GM15510 (cell line): ENCODE data around the gene EMILIN1.

Source experiments
- POLR2A ChIP-seq: IDR thresholded peaks from 3 replicates; pipeline ENCODE4 v1.6.1; 2011; ENCODE audit warnings: borderline replicate concordance; ENCODE audit not compliant: insufficient read length; ENCODE audit errors: extremely low read depth

The EMILIN1 gene

GRCh38 chr2:27082773-27083409, 4.5 kb downstream of the EMILIN1 start:
- TF ChIP-seq POLR2A: no peak

DNA sequence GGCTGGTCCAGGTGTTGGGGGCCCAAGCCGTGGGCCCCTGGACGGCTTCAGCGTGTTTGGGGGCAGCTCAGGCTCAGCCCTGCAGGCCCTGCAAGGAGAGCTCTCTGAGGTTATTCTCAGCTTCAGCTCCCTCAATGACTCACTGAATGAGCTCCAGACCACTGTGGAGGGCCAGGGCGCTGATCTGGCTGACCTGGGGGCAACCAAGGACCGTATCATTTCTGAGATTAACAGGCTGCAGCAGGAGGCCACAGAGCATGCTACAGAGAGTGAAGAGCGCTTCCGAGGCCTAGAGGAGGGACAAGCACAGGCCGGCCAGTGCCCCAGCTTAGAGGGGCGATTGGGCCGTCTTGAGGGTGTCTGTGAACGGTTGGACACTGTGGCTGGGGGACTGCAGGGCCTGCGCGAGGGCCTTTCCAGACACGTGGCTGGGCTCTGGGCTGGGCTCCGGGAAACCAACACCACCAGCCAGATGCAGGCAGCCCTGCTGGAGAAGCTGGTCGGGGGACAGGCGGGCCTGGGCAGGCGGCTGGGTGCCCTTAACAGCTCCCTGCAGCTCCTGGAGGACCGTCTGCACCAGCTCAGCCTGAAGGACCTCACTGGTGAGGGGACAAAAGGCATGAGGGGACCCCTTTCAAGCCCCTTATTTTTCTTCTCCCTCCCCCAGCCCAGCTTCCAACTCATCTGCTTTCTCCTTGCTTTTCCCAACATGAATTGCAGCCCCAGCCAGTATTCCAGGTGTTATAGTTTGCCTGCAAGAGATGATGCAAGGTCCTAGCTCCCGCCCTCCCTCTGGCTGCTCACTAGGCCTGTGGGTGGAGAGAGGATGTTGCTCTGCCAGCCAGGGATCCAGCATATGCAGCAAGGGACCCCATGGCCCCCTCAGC, 5.2 kb downstream of the EMILIN1 start:
- TF ChIP-seq POLR2A: no peak

DNA sequence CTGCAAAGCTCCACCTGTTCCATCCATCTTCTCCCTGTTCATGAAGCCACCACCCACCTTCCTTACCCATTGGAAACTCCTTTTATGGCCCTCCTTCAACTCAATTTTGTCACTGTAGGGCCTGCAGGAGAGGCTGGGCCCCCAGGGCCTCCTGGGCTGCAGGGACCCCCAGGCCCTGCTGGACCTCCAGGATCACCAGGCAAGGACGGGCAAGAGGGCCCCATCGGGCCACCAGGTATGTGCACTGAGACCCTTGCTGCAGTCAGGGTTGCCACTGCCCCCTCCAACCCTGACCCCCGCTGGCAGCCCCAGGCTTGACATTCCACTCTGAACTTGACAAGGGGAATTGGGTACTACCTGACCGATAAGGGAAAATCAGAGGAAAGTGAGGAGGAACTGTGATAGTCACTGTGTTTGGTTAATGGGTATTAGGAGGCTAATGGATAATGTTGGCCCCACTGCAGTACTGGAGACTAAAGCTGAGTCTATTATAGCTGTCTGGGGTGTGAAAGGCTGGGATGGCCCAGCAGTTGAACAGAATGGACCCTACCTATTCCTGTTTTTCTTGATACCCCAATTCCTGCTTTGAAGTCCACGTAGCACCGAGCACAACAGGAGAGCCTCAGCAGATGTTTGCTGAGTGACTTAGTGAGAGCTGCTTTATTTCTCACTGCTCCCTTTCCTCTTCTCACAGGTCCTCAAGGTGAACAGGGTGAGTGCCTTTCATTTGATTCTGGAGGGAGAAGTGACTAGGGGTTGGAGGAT, 6.1 kb downstream of the EMILIN1 start:
- no peak for TF ChIP-seq POLR2A

DNA sequence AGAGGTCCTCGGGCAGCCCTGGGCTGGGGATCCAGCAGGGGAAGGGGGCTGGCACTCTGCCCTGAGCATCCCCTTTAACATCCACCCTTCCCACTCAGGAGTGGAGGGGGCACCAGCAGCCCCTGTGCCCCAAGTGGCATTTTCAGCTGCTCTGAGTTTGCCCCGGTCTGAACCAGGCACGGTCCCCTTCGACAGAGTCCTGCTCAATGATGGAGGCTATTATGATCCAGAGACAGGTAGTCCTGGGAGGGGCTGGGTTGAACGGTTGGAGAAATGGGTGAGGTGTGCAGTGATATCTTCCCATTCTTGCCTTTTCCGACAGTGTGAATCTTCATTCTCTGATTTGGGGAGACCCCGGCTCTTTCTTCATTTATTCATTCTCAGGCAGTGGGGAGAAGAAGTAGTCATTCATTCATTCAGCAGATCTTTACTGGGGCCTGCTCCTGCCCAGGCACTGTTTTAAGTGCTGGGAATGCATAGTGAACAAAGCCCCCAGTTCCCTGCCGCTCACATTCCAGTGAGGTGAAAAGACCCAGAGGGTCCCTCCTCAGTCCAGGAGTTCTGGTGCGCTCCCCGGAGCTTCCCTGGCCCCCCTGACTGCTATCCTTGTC, 6.8 kb downstream of the EMILIN1 start:
- no peak for TF ChIP-seq POLR2A

DNA sequence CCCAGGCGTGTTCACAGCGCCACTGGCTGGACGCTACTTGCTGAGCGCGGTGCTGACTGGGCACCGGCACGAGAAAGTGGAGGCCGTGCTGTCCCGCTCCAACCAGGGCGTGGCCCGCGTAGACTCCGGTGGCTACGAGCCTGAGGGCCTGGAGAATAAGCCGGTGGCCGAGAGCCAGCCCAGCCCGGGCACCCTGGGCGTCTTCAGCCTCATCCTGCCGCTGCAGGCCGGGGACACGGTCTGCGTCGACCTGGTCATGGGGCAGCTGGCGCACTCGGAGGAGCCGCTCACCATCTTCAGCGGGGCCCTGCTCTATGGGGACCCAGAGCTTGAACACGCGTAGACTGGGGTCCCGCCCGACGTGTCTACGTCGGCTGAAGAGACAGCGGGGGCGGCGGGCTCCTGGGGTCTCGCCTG, 7.3 kb downstream of the EMILIN1 start:
- peak; percentile 36 for TF ChIP-seq POLR2A

DNA sequence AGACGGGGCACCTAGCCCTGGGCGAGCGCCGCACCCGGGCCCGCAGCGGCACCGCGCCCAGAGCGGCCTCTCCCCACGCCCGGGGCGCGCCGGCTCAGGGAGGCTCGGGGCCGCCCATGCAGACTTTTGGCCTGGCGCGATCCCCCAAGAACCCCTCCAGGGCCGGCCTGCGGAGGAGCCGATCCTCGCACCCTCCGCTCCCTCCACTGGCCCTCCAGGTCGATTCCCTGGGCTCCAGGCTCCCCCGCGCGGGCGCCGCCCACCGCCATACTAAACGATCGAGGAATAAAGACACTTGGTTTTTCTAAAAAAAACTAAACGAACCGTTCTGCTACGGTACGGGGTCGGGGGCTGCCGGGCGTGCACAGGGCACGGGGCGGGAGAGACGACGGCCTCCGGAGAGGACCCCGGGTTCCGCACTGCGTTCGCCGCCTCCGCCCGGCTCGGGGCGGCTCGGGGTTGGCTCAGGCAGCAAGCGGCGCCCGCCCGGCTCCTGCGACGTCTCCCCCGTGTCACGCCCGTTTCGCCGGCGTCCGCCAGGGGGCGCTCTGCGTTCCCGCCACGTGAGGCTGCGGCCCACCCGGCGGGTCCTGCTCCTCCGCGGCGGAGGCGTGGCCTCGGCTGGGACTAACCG, 7.8 kb downstream of the EMILIN1 start:
- TF ChIP-seq POLR2A: peak; percentile 65

- peak; percentile 32 for TF ChIP-seq POLR2A
Observed at GRCh38 chr2:27086724-27087593, 8.5 kb downstream of the EMILIN1 start, which contains the start of gene KHK. KHK (plus strand) TSS chr2:27086772; CDS start chr2:27087260, 488 bp downstream.

GRCh38 chr2:27087823-27088410, 9.5 kb downstream of the EMILIN1 start:
- TF ChIP-seq POLR2A: no peak

- TF ChIP-seq POLR2A: no peak
Observed at GRCh38 chr2:27088634-27089033, 10.2 kb downstream of the EMILIN1 start.

- TF ChIP-seq POLR2A: no peak
Observed at GRCh38 chr2:27089111-27089954, 10.9 kb downstream of the EMILIN1 start.

DNA sequence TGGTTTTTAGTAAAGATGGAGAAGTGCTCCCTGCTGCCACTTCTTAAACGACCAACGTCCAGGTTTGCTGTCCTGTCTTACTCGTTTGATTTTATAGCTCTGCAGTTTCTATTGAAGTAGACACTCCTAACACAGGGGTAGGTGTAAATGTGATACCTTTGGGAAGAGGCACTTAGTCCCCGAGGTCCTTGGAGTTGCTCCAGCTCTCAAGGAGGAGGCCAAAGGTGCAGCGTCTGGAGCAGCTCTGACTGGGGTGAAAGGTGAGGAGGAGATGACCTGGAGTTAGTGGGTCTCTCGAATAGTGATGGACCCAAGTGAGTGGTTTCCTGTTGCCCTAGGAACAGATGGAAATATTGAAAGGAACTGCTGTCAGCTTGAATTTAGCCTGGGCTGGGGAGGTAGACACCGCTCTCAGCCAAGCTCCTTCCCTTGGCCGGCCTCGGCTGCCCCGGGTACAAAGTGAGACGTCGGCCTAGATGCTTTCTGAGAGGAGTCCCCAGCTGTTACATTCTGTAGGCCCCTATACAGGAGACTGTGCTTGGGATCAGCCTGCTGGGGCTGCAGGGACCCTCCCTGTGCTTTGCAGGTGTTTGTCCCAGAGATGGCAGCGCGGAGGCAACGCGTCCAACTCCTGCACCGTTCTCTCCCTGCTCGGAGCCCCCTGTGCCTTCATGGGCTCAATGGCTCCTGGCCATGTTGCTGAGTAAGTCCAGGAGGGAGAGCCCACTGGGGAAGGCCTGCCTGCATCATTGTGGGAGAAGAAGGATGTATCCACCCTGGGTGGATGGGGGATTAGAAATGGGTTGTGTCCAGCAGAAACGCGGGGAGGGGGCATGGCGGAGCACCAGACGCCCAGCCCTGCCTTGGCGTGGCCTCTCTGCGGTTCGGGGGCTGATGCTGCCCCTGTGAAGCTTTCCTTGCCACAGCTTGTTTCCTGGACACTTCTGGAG, 13.6 kb downstream of the EMILIN1 start:
- no peak for TF ChIP-seq POLR2A
